HL-60 (cell line): ENCODE measurements around the gene GUCY1A1.

Experiments
- TF ChIP-seq, protein P1 (sequence below): IDR thresholded peaks from one replicate; pipeline ENCODE4 v1.5.1; 2011; ENCODE audit warnings: low read length, control low read depth, inconsistent platforms; ENCODE audit not compliant: insufficient read depth
- TF ChIP-seq, protein P2 (sequence below): IDR thresholded peaks from 2 replicates; pipeline ENCODE4 v1.6.1; 2012; ENCODE audit warnings: low read depth; ENCODE audit not compliant: insufficient replicate concordance

DNA sequence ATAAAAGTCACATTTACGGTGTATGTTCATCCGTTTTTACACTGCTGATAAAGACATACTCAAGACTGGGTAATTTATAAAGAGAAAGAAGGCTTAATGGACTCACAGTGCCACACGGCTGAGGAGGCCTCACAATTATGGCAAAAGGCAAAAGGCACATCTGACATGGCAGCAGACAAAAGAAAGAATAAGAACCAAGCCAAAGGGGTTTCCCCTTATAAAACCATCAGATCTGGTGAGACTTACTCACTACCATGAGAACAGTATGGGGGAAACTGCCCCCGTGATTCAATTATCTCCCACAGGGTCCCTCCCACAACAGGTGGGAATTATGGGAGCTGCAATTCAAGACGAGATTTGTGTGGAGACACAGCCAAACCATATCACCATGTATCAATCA lies 84.9 kb downstream of the GUCY1A1 start:
- TF ChIP-seq, protein P1, sequence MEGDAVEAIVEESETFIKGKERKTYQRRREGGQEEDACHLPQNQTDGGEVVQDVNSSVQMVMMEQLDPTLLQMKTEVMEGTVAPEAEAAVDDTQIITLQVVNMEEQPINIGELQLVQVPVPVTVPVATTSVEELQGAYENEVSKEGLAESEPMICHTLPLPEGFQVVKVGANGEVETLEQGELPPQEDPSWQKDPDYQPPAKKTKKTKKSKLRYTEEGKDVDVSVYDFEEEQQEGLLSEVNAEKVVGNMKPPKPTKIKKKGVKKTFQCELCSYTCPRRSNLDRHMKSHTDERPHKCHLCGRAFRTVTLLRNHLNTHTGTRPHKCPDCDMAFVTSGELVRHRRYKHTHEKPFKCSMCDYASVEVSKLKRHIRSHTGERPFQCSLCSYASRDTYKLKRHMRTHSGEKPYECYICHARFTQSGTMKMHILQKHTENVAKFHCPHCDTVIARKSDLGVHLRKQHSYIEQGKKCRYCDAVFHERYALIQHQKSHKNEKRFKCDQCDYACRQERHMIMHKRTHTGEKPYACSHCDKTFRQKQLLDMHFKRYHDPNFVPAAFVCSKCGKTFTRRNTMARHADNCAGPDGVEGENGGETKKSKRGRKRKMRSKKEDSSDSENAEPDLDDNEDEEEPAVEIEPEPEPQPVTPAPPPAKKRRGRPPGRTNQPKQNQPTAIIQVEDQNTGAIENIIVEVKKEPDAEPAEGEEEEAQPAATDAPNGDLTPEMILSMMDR = no peak
- TF ChIP-seq, protein P2, sequence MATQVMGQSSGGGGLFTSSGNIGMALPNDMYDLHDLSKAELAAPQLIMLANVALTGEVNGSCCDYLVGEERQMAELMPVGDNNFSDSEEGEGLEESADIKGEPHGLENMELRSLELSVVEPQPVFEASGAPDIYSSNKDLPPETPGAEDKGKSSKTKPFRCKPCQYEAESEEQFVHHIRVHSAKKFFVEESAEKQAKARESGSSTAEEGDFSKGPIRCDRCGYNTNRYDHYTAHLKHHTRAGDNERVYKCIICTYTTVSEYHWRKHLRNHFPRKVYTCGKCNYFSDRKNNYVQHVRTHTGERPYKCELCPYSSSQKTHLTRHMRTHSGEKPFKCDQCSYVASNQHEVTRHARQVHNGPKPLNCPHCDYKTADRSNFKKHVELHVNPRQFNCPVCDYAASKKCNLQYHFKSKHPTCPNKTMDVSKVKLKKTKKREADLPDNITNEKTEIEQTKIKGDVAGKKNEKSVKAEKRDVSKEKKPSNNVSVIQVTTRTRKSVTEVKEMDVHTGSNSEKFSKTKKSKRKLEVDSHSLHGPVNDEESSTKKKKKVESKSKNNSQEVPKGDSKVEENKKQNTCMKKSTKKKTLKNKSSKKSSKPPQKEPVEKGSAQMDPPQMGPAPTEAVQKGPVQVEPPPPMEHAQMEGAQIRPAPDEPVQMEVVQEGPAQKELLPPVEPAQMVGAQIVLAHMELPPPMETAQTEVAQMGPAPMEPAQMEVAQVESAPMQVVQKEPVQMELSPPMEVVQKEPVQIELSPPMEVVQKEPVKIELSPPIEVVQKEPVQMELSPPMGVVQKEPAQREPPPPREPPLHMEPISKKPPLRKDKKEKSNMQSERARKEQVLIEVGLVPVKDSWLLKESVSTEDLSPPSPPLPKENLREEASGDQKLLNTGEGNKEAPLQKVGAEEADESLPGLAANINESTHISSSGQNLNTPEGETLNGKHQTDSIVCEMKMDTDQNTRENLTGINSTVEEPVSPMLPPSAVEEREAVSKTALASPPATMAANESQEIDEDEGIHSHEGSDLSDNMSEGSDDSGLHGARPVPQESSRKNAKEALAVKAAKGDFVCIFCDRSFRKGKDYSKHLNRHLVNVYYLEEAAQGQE = no peak
